K562 (cell line): ENCODE data around the gene AGBL1.

ENCODE experiments used
- EHMT2 ChIP-seq: fragments of 450-650 bp; IDR thresholded peaks from 2 replicates; pipeline ENCODE4 v1.6.1; 2018; ENCODE audit warnings: antibody characterized with exemption
- MECOM ChIP-seq: fragments of 250-450 bp; sonication (Bioruptor Pico); IDR thresholded peaks from 2 replicates; pipeline ENCODE4 v1.8.0; 2022; ENCODE audit warnings: inconsistent platforms
- SPI1 ChIP-seq: IDR thresholded peaks from 2 replicates; pipeline ENCODE4 v1.6.1; 2011; ENCODE audit warnings: low read depth, low read length, control low read depth, borderline replicate concordance
- ZNF274 ChIP-seq: IDR thresholded peaks from 2 replicates; pipeline ENCODE4 v1.6.1; 2011; ENCODE audit warnings: low read depth, mild to moderate bottlenecking, low read length, moderate library complexity, borderline replicate concordance
- ZNF431 ChIP-seq: sonication (generic); formaldehyde crosslinking; IDR thresholded peaks from 2 replicates; pipeline ENCODE4 v1.8.0; 2022; ENCODE audit warnings: mild to moderate bottlenecking, missing genetic modification reagents
- TF ChIP-seq, protein P1 (sequence below), 2 experiments: fragments of 450-650 bp; IDR thresholded peaks; 2 replicates each; pipeline ENCODE4 v1.6.1; 2016; ENCODE audit warnings: mild to moderate bottlenecking in 2 of 2, borderline replicate concordance in 1 of 2, low read depth in 1 of 2, moderate library complexity in 1 of 2
- TF ChIP-seq, protein P2 (sequence below): IDR thresholded peaks from 3 replicates; pipeline ENCODE4 v1.6.1; 2011; ENCODE audit warnings: borderline replicate concordance, mild to moderate bottlenecking, moderate library complexity; ENCODE audit not compliant: insufficient read length; ENCODE audit errors: extremely low read depth

DNA sequence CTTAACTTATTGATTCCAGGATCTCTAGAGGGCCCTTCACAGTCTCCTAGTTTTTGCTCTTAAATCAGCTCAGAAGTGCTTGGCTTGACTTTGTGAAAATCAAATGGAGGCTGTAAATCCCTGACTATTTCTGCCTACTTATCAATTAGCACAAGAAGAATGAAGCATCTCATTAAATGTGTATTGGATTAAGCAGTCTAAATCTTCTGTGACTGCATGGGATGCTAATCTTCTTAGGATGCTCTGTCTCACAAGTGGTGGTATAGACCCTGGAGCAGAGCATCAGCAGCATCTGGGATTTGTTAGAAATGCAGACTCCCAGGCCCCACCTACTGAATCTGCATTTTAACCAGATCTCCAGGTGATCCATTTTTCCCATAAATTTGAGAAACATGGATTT, 488.7 kb downstream of the AGBL1 start:
- TF ChIP-seq, protein P1, sequence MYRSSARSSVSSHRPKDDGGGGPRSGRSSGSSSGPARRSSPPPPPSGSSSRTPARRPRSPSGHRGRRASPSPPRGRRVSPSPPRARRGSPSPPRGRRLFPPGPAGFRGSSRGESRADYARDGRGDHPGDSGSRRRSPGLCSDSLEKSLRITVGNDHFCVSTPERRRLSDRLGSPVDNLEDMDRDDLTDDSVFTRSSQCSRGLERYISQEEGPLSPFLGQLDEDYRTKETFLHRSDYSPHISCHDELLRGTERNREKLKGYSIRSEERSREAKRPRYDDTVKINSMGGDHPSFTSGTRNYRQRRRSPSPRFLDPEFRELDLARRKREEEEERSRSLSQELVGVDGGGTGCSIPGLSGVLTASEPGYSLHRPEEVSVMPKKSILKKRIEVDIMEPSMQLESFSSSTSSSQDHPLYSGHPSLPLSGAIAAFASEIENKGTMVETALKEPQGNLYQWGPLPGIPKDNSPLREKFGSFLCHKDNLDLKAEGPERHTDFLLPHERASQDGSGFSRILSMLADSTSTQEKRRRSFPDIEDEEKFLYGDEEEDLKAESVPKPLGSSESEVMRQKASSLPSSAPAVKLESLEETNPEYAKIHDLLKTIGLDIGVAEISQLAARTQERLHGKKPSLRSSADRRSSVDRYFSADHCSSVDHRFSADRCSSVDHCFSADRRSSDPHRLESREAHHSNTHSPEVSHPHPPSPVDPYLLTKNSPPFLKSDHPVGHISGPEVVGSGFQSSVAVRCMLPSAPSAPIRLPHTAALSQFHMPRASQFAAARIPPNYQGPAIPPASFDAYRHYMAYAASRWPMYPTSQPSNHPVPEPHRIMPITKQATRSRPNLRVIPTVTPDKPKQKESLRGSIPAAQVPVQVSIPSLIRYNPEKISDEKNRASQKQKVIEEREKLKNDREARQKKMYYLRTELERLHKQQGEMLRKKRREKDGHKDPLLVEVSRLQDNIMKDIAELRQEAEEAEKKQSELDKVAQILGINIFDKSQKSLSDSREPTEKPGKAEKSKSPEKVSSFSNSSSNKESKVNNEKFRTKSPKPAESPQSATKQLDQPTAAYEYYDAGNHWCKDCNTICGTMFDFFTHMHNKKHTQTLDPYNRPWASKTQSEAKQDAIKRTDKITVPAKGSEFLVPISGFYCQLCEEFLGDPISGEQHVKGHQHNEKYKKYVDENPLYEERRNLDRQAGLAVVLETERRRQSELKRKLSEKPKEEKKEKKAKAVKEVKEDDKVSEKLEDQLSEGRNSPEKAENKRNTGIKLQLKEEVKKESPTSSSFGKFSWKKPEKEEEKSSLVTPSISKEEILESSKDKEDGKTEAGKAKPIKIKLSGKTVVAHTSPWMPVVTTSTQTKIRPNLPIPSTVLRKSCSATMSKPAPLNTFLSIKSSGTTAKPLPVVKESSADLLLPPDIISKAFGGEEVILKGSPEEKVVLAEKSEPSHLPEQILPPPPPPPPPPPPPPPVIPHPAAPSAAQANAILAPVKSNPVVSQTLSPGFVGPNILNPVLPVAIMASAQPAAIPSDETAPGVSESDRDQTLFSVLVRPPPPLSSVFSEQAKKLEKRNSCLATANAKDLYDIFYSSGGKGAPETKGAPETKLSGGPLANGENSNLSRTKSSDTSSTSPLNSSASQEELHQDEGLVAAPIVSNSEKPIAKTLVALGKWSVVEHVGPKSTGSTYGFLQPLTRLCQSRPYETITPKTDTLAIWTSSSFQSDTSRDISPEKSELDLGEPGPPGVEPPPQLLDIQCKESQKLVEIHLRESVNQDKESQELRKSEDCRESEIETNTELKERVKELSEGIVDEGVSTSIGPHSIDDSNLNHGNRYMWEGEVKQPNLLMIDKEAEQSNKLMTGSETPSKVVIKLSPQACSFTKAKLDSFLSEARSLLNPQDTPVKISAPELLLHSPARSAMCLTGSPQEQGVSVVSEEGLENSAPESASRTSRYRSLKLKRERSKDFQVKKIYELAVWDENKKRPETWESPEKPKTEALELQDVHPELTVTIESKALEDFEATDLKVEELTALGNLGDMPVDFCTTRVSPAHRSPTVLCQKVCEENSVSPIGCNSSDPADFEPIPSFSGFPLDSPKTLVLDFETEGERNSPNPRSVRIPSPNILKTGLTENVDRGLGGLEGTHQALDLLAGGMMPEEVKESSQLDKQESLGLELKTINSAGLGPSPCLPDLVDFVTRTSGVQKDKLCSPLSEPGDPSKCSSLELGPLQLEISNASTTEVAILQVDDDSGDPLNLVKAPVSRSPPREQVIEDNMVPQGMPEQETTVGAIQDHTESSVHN (IDR thresholded peaks at IDR 0.05; ENCODE audit: borderline replicate concordance in 1 of 2, low read depth in 1 of 2) = no peak
- no peak for TF ChIP-seq ZNF274
- TF ChIP-seq ZNF431 (CRISPR knock-in tag) = no peak
- TF ChIP-seq, protein P2, sequence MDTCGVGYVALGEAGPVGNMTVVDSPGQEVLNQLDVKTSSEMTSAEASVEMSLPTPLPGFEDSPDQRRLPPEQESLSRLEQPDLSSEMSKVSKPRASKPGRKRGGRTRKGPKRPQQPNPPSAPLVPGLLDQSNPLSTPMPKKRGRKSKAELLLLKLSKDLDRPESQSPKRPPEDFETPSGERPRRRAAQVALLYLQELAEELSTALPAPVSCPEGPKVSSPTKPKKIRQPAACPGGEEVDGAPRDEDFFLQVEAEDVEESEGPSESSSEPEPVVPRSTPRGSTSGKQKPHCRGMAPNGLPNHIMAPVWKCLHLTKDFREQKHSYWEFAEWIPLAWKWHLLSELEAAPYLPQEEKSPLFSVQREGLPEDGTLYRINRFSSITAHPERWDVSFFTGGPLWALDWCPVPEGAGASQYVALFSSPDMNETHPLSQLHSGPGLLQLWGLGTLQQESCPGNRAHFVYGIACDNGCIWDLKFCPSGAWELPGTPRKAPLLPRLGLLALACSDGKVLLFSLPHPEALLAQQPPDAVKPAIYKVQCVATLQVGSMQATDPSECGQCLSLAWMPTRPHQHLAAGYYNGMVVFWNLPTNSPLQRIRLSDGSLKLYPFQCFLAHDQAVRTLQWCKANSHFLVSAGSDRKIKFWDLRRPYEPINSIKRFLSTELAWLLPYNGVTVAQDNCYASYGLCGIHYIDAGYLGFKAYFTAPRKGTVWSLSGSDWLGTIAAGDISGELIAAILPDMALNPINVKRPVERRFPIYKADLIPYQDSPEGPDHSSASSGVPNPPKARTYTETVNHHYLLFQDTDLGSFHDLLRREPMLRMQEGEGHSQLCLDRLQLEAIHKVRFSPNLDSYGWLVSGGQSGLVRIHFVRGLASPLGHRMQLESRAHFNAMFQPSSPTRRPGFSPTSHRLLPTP = no peak
- no peak for TF ChIP-seq MECOM (CRISPR knock-in tag)
- TF ChIP-seq EHMT2 = no peak
- TF ChIP-seq SPI1 = no peak
